GM12872 (cell line): ENCODE measurements around the gene RNASE13.

ENCODE experiments used
- CTCF ChIP-seq: IDR thresholded peaks from 3 replicates; pipeline ENCODE4 v1.5.1; 2011; ENCODE audit warnings: low read depth, mild to moderate bottlenecking, low read length, moderate library complexity; ENCODE audit not compliant: insufficient read depth

The RNASE13 gene

GRCh38 chr14:21022686-21023085, 11.9 kb downstream of the RNASE13 start:
- no peak for TF ChIP-seq CTCF

- TF ChIP-seq CTCF: no peak
Measured at GRCh38 chr14:21020977-21021545, 13.5 kb downstream of the RNASE13 start.

- no peak for TF ChIP-seq CTCF
Measured at GRCh38 chr14:21019366-21019765, 15.2 kb downstream of the RNASE13 start.

GRCh38 chr14:21018781-21019180, 15.8 kb downstream of the RNASE13 start:
- no peak for TF ChIP-seq CTCF

- TF ChIP-seq CTCF: no peak
Measured at GRCh38 chr14:21018286-21018685, 16.3 kb downstream of the RNASE13 start.

GRCh38 chr14:21017528-21018245, 16.9 kb downstream of the RNASE13 start:
- TF ChIP-seq CTCF: no peak

GRCh38 chr14:21016413-21017190, 18.0 kb downstream of the RNASE13 start:
- TF ChIP-seq CTCF: no peak
